Ishikawa (cell line): ENCODE data around the gene AFF2.

Experiments
- CEBPB ChIP-seq: IDR thresholded peaks from 2 replicates; pipeline ENCODE4 v1.6.1; 2012
- CREB1 ChIP-seq: IDR thresholded peaks from 2 replicates; pipeline ENCODE4 v1.6.1; 2012; ENCODE audit warnings: low read depth
- EP300 ChIP-seq: IDR thresholded peaks from 2 replicates; pipeline ENCODE4 v1.6.1; 2012; ENCODE audit warnings: borderline replicate concordance
- MAX ChIP-seq: IDR thresholded peaks from 2 replicates; pipeline ENCODE4 v1.6.1; 2012
- RAD21 ChIP-seq: IDR thresholded peaks from 2 replicates; pipeline ENCODE4 v1.6.1; 2012; ENCODE audit warnings: low read depth
- REST ChIP-seq: IDR thresholded peaks from 2 replicates; pipeline ENCODE4 v1.6.1; 2012; ENCODE audit warnings: low read depth, mild to moderate bottlenecking
- TCF12 ChIP-seq: IDR thresholded peaks from 2 replicates; pipeline ENCODE4 v1.6.1; 2012; ENCODE audit warnings: low read depth

GRCh38 chrX:148871422-148872160 is 371.2 kb downstream of the AFF2 start:
- no peak for TF ChIP-seq CREB1
- no peak for TF ChIP-seq MAX
- no peak for TF ChIP-seq CEBPB
- TF ChIP-seq TCF12 = no peak
- TF ChIP-seq EP300 = no peak
- no peak for TF ChIP-seq RAD21
- no peak for TF ChIP-seq REST
